GM19328 (cell line): Measurements from ENCODE around the gene ZNF319.
"Not testable (repeated sequence)": the region's sequence is repeated elsewhere in the genome, so short reads cannot be mapped to it uniquely, and the experiment has no call there.

Experiments used
- ATAC-seq: cut with Tn5 transposase; IDR thresholded peaks from one replicate; pipeline ENCODE4 v1.9.1; 2021; ENCODE audit warnings: mild to moderate bottlenecking, moderate library complexity; ENCODE audit not compliant: unreplicated experiment

Gene ZNF319

DNA sequence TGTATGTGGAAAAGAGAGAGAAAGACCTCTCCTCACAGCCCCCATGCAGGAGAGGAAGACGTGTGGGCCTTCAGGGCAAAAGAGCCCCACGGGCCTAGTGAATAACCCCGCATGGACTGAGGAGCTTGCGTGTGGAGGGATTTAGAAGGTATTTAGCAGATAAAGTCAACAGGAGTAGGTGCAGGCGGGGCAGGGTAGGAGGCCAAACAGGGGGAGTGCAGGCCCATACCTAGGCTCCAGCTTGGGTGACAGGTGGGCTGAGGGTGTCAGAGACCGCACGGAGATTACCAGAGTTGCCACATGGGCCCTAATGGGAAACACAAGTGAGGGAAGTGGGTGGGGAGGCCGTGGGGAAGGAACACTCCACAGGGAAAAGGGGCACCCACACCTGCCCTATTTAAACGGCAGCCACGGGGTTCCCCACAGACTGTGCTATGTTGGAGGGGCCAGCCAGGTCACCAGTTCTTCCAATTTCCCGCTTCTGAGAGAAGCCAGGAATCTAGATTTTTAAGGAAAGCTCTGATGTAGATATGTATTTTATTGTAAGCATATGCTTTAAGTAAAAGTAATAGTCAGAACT lies 21.4 kb downstream of the ZNF319 start:
- no peak for ATAC-seq

DNA sequence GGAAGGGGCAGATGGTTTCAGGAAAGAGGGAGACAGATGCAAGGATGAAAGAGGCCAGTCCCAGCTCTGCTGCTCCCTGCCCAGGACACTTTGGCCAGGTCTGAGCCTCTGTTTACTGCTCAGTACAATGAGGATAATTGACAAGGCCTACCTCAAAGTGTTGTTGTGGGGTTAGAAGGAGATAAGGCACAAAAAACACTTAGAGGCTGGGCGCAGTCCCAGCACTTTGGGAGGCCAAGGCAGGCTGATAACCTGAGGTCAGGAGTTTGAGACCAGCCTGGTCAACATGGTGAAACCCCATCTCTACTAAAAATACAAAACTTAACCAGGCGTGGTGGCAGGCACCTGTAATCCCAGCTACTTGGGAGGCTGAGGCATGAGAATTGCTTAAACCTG lies 22.4 kb downstream of the ZNF319 start:
- ATAC-seq, result not testable (repeated sequence)

DNA sequence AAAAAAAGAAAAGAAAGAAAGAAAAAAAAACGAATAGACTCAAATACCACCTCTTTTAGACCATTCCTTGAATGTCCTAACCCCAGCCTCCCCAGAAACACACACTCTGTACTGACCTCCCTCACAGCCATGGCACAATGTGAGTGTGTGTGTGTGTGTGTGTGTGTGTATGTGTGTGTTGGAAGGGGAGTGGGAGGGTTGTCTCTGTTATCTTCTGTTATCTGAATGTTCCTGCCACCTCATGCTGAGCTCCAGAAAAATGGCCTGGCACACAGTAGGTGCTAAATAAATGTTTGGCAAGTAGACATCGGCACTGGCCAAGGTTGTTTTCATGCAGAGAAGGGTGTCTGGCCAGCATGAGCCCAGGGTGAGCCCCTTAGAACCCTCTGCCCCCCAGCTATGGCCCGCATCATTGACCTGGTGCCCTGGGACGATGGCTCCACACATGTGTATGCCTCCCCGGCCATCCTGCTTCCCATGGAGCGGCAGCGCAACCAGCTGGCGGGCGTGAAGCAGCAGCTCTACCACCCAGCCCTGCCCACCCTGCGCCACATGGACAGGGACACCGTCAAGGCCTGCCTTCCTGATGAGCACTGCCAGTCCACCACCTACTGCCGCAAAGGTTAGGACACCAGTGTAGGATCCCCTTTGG lies 22.9 kb downstream of the ZNF319 start:
- no peak for ATAC-seq

DNA sequence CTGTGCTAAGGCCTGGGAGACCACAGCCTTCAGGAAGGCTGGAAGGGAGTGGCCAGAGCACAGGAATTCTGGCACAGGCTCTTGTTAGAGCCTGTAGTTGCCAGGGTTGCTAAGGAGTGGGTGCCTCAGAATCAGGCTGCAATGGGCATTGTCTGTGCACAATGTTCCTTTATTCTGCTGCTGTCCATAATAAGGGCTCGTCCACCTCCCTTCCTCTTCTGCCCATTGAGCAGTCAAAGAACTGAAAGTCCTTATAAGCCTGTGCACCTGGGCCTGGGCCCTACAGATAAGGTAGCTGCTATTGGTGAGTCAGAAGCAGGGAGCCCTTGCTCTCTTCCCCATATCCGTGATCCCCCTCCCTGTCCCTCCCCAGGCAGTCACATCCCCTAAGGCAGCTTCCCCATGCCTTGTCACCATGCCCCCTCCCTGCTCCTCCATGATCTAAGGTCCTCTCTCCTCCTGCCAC lies 24.1 kb downstream of the ZNF319 start:
- ATAC-seq, result no peak

DNA sequence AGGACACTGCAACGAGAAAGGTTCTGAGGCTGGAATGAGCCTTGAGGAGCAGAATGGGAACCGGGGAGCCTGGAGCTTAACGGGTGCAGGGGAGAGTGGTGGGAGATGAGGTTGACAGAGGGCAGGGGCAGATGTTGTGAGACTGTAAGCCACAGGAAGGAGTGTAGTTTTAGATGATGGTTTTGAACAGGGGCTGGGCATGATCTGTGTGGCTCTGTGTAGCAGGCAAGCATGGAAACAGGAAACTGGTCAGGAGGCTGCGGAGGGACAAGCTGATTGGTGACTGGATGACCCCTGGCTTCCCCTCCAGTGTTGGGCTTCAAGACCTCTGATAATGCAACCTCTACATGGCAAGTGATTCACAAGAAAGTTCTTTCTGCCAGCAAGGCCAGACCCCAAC lies 28.2 kb downstream of the ZNF319 start:
- ATAC-seq, result no peak

DNA sequence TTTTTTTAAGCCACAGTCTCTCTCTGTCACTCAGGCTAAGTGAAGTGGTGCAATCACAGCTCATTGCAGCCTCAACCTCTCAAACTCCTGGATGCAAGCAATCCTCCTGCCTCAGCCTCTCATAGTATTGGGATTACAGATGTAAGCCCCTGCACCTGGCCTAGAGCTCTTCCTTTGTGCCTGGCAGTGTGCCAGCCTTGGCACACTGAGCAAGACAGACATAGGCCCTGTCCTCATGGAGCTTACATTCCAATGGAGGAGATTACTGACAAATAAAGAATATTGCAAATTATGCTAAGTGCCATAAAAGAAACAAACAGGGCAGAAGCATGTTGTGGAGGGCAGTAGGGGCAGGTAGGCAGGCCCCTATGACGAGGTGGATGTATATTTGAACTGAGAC lies 28.6 kb downstream of the ZNF319 start:
- no peak for ATAC-seq

DNA sequence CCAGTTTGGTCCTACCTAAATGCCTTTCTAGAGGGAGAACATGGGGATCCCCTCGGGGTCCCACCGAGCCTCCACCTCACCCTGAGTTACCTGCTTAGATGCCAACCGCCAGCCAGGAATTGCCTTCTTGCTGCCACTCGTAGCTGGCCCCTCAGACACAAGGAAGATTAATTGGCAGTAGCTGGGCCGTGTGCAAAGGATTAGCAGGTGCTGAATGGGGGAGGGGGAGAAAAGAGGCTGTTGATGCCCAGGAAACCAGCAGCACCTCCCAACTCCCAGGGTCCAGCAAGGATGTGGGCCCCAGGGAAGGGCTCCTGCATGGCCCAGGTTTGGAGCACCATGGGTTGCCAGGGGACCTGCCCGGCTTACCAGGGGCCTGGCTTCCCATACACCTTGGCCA lies 29.5 kb downstream of the ZNF319 start, which contains the start of gene CNGB1:
Gene CNGB1, minus strand, starts transcription at position 159 of the 400 bp plus-strand sequence. CDS start 3,842 bp downstream, outside the sequence.
- ATAC-seq, result no peak

DNA sequence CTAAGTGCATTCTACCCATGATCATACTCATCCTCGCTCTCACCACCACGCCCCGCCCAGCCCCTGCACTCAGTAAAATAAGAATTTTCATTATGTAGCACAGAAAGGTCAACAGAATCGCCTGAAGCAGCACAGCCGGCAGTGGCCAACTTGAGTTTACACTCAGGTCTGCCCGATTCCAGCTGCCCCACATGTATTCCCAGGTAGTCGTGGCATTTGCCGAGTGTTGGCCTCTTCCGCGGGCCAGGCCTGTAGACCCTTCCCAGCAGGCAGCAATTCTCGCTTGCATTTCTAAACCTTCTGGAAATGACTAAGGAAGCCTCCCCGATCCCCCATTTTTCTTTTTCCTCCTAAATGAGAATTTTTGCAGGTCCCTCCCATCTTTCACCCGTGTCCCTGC lies 30.2 kb downstream of the ZNF319 start:
- ATAC-seq, result no peak

DNA sequence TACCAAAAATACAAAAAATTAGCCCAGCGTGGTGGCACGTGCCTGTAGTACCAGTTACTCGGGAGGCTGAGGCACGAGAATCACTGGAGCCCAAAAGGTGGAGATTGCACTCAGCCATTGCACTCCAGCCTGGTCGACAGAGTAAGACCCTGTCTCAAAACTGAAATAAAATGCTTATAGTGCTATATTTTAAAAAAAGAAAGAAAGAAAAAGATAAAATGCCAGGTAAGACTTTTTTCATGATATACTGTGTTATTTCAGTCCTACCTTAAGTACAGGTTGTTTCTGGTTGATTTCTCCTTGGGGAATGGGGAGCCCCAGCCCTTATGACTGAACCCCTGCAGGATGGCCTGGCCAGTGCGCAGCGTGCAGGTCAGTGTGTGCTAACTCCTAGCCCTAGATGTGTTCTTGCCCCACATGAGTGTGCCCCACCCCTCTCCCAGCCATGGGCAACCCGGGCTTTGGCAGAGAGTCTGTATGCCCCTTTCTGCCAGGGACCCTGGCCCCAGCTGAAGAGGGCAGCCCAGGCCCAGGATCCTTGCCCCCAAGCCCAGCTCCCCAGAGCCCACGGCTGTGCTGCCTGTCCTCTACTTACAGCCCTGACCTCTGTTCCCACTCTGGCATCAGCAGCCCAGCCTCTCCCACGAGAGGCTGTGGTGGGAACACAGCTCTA lies 30.9 kb downstream of the ZNF319 start:
- ATAC-seq, result no peak

DNA sequence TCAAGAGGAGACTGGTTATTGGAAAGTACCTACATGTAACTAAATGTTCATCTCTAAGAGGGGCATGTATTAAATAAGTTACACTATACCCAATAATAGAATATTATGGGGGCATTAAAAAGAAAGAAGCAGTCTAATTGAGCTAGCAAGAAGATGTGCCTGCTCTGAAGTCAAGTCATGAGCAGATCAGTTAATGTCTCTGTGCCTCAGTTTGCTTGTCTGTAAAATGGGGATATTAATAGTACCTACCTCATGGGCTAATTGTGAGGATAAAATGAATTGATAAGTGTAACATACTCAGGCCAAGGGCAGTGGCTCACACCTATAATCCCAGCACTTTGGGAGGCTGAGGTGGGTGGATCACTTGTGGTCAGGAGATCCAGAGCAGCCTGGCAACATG lies 32.6 kb downstream of the ZNF319 start:
- no peak for ATAC-seq

DNA sequence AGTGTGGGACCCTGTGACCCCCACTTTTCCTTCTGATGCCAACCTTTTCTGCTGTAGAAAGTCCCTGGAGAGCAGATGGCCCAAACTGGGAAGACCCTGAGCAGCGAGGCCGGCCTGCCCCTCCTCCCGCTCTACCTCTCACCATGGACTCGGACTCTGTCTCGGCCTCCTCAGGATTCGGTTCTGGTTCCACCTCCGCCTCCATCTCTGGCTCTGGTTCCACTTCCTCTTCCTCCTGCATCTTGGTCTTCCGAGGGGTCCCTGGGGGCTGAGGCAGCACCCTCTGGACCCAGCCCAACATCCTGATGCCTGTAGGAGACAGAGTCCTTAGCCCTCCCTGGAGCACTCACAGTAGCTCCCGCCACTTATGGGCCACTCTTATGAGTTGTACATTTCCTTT lies 33.5 kb downstream of the ZNF319 start:
- ATAC-seq, result no peak

DNA sequence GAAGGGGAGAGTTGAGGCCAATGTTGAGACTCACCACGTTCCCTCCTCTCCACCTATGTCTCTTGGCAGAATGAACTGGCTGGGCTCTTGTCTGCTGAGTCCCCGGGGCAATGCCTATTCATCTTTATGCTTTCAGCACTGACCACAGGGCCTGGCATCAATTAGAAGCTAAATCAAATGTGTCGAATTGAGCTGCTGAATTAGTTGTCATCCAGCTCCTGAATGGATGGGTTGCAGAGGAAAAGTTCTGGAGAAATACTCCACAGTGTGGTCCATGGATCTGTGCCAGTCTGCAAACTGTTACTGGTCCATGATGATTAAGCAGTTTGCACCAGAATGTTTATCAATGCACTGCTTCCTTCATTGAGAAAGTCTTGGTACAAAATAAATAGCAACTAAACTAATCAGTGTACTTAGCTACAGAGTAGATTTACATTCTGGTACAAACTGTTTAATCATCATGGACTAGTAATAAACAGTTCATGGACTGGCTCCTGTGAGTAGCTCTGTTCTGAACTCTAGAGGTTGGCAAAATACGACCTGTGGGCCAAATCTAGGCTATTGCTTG lies 34.2 kb downstream of the ZNF319 start:
- ATAC-seq, result no peak

DNA sequence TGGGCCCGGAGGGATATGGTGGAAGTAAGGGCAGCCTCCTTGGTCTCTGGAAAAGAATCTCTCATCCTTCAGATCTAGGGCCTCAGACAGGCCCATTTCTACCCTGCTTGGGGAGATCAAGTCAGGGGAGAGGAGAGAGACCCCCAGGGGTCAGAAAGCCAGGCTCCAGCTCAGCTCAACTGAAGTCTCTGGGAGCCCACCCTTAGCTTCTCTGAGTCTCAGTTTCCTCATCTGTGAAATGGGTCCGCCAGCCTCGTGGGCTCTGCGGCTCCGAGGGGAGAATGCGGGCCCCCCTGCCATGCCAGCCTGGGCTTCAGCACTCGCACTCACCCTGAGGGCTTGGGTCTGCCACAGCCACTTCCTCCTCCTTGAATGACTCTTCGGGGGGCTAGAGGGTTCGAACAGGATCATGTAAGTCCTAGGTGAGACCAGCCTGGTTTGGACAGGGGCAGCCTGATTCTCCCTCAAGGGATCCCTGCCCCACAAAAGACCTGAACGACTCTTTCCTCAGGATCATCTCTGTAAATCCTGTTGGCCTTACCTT lies 36.2 kb downstream of the ZNF319 start:
- ATAC-seq, result no peak

DNA sequence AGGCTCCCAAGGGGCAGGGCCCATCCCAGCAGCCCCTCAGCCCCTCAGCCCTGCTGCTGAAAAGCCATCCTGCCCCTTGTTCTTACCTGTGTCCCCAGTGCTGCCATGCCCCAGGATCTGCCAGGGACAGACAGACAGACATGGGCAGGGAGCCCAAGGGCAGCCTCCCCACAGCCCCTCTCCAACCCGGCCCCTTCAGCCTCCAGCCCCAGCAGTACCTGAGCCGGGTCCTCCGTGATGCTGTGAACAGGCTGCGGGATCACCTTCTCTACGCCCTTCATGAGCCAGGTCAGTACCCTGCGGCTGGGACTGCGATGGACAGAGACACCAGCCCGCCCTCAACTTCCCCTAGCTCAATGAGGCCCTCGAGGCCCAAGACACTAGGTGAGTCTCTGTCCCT lies 37.7 kb downstream of the ZNF319 start:
- no peak for ATAC-seq

DNA sequence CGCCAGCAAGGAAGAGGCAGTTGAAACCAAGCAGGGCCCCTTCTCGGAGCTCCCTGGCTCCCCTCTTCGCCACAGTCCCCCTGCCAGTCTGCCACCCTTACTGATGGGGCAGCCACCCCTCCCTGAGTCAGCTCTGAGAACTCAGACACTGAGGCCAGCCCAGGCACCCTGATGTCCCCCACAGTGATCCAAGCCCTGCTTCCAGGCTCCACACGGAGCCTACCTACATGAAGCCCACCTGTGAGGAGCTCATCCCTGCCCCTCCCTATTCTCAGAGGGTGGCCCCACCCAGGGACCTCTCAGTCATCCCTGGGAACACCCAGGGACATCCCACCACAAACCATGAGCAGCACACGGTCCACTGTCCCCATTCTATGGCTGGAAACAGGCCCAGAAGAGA lies 38.4 kb downstream of the ZNF319 start:
- no peak for ATAC-seq

DNA sequence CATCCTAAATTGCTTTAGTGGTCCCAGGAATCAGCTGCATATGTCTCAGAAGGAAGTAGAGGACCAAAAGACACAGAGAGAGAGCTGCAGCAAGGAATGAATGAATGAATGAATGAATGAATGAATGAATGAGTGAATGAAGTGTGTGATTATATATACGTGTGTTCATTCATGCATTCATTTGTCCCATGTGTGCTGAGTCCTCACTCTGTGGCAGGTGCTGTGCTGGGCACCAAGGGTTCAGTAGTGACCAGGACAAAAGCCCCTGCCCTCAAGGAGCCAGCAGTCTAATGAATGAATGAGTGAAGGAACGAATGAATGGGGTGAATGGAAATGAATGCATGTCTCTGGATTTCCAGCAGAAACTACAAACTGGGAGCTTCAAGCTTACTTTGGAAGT lies 38.9 kb downstream of the ZNF319 start:
- ATAC-seq, result no peak

DNA sequence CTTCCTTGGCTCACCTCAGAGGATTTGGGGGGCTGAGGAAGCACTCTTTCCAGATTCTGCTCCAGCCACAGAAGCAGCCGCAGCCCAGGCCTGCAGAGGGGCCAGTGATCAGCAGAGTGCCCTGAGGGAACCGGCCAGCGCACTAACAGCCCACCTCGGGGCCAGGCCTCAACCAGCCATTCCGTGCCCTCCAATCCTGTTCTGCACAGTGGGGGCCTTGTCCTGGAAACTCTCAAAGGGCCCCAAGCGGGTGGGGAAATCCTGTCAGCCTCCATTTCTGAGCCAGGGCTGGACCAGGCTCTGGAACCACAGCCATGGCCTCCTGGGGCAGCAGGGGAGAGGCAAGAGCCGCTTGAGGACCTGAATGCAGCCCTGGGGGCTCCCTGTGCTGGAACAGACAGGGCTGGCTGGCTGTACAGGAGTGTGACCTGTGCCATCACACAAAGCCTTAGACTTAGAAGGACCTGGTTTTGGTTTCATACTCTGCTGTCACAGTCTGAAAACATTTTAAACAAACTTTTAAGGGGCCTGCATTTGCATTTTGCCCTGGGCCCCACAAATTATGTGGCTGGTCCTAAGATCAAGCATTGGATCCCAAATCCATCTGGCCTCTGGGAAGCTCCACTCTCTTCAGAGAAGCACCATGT lies 39.5 kb downstream of the ZNF319 start:
- ATAC-seq, result no peak

DNA sequence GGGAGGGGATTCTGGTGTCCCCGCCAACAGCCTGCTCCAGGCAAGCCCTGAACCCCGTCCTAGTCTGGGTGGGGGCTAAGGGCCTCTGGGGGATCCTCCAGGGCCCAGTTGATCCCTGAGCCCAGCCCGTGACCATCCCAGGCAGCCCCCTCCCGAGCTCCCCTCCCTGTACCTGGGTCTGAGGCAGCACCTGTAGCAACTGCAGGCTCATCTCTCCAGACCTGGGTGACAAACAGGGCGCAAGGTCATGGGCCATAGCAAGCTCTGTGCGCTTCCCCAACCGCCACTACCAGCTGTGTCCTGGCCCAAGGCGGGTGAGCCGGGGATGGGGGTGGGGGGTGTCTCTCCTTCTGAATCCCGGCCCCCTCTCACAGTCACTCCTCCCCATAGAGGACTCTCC lies 40.2 kb downstream of the ZNF319 start:
- no peak for ATAC-seq

DNA sequence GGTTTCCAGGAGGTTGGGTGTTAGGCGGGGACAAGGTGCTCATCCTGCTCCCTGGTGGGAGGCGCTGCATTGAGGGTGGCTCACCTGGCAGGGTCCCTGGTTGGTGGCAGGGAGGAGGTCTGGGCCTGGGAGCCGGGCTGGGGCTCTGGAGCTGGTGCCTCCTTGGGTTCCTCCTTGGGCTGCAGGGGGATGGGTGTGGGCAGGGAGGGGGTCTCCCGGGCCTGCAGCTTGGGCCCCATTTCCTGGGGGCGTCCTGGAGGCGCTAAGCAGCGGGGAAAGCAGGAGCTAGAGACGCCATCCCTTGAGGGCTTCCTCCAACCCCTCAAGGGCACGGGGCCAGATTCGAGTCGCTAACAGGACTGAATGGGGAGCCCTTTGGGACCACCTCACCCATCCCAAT lies 40.7 kb downstream of the ZNF319 start:
- no peak for ATAC-seq

DNA sequence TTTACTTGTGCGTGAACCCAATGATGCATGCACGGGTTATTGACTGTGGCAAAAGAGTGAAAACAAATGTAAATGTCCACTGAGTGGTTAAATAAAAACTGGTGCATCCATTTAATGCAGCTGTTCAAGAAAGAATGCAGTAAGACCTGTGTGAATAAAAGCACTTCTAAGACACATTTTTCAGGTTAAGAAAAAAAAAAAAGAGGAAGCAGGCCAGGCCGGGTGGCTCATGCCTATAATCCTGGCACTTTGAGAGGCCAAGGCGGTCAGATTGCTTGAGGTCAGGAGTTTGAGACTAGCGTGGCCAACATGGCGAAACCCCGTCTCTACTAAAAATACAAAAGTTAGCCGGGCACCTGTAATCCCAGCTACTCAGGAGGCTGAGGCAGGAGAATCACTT lies 41.4 kb downstream of the ZNF319 start:
- ATAC-seq, result no peak

DNA sequence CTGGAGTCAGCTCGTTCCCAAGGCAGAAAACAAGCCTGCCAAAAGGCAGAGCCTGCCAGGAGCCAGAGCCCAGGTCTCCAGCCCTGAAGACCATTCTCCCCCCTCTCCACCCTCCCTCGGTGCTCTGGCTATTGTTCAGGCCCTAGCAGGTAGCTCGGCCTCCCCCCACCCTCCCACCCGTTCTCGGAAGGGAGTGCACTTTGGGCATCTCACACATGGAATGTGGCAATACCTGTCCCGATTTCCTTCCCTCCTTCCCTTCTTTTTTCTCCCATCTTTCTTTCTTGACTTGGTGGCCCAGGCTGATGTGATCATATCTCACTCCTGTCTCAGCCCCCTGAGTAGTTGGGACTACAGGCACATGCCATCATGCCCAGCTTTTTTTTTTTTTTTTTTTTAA lies 41.9 kb downstream of the ZNF319 start:
- ATAC-seq, result no peak
